ENCODE measurements around the gene SYT11. TPM values are rescaled to one million over a fixed set of nuclear protein-coding genes. Genes with fewer than 3 reads are reported as not detected.

SYT11 gene
- total RNA-seq, 1 donor from 2014 or later, result 15.4 TPM

GRCh38 chr1:155913969-155914757 is 54.8 kb downstream of the SYT11 start:
- no peak for DNase-seq (ENCODE audit: low spot score)
- H3K27me3 Mint-ChIP-seq (ENCODE audit: unreplicated experiment), result no peaks in the 10 kb centered on the region
- H3K4me1 Mint-ChIP-seq (ENCODE audit: unreplicated experiment), result peaks cover 10% of the 10 kb centered on the region
- no peak overlapping the region for H3K4me3 Mint-ChIP-seq (ENCODE audit: unreplicated experiment)
- H3K27ac Mint-ChIP-seq (ENCODE audit: unreplicated experiment), result no peak overlapping the region
- no peak for TF ChIP-seq CTCF (IDR thresholded peaks at IDR 0.05; ENCODE audit: unreplicated experiment)
- peaks cover 45% of the 10 kb centered on the region for H3K36me3 Mint-ChIP-seq (ENCODE audit: low read depth, unreplicated experiment)
- no peaks in the 10 kb centered on the region for H3K9me3 Mint-ChIP-seq (ENCODE audit: unreplicated experiment)

- no peak overlapping the region for H3K4me3 Mint-ChIP-seq (ENCODE audit: unreplicated experiment)
- peaks cover 2% of the 10 kb centered on the region for H3K27me3 Mint-ChIP-seq (ENCODE audit: unreplicated experiment)
- no peak for DNase-seq (ENCODE audit: low spot score)
- peaks cover 52% of the 10 kb centered on the region for H3K36me3 Mint-ChIP-seq (ENCODE audit: low read depth, unreplicated experiment)
- no peaks in the 10 kb centered on the region for H3K9me3 Mint-ChIP-seq (ENCODE audit: unreplicated experiment)
- TF ChIP-seq CTCF (IDR thresholded peaks at IDR 0.05; ENCODE audit: unreplicated experiment), result no peak
- no peaks in the 10 kb centered on the region for H3K4me1 Mint-ChIP-seq (ENCODE audit: unreplicated experiment)
- no peak overlapping the region for H3K27ac Mint-ChIP-seq (ENCODE audit: unreplicated experiment)
These were observed 59.3 kb downstream of the SYT11 start for GRCh38 chr1:155918660-155919059.

GRCh38 chr1:155919801-155920200 is 60.4 kb downstream of the SYT11 start:
- H3K27me3 Mint-ChIP-seq (ENCODE audit: unreplicated experiment), result peaks cover 2% of the 10 kb centered on the region
- no peak overlapping the region for H3K4me3 Mint-ChIP-seq (ENCODE audit: unreplicated experiment)
- no peak overlapping the region for H3K27ac Mint-ChIP-seq (ENCODE audit: unreplicated experiment)
- no peak for DNase-seq (ENCODE audit: low spot score)
- TF ChIP-seq CTCF (IDR thresholded peaks at IDR 0.05; ENCODE audit: unreplicated experiment), result no peak
- H3K4me1 Mint-ChIP-seq (ENCODE audit: unreplicated experiment), result no peaks in the 10 kb centered on the region
- H3K36me3 Mint-ChIP-seq (ENCODE audit: low read depth, unreplicated experiment), result peaks cover 50% of the 10 kb centered on the region
- H3K9me3 Mint-ChIP-seq (ENCODE audit: unreplicated experiment), result no peaks in the 10 kb centered on the region

GRCh38 chr1:155920717-155921116 is 61.4 kb downstream of the SYT11 start:
- Mint-ChIP-seq H3K4me3 (ENCODE audit: unreplicated experiment) (no peak overlapping the region), H3K36me3 (ENCODE audit: low read depth, unreplicated experiment) (peaks cover 53% of the 10 kb centered on the region), H3K27me3 (ENCODE audit: unreplicated experiment) (peaks cover 2% of the 10 kb centered on the region), H3K4me1 (ENCODE audit: unreplicated experiment) (no peaks in the 10 kb centered on the region), H3K9me3 (ENCODE audit: unreplicated experiment) (no peaks in the 10 kb centered on the region), H3K27ac (ENCODE audit: unreplicated experiment) (no peak overlapping the region)
- no peak for DNase-seq (ENCODE audit: low spot score)
- TF ChIP-seq CTCF (IDR thresholded peaks at IDR 0.05; ENCODE audit: unreplicated experiment), result no peak

- H3K4me1 Mint-ChIP-seq (ENCODE audit: unreplicated experiment), result peaks cover 1% of the 10 kb centered on the region
- no peak overlapping the region for H3K27ac Mint-ChIP-seq (ENCODE audit: unreplicated experiment)
- no peak for TF ChIP-seq CTCF (IDR thresholded peaks at IDR 0.05; ENCODE audit: unreplicated experiment)
- no peak overlapping the region for H3K4me3 Mint-ChIP-seq (ENCODE audit: unreplicated experiment)
- peaks cover 2% of the 10 kb centered on the region for H3K27me3 Mint-ChIP-seq (ENCODE audit: unreplicated experiment)
- no peak for DNase-seq (ENCODE audit: low spot score)
- no peaks in the 10 kb centered on the region for H3K9me3 Mint-ChIP-seq (ENCODE audit: unreplicated experiment)
- peaks cover 55% of the 10 kb centered on the region for H3K36me3 Mint-ChIP-seq (ENCODE audit: low read depth, unreplicated experiment)
These were observed 66.1 kb downstream of the SYT11 start for GRCh38 chr1:155925506-155925905.

Data from endothelial cell (in vitro differentiated cells).